ENCODE results near the gene ATF3.

Gene ATF3

GRCh38 chr1:212582808-212583615 lies 25.5 kb upstream of the ATF3 start:
- H3K79me2 ChIP-seq (ENCODE audit: control insufficient read depth, low read length), result no peaks in the 10 kb centered on the region
- H4K20me1 ChIP-seq (ENCODE audit: control insufficient read depth, insufficient read depth, low read depth, low read length), result no peaks in the 10 kb centered on the region
- no peaks in the 10 kb centered on the region for H3F3A ChIP-seq (ENCODE audit: control insufficient read depth, insufficient read depth)
- no peak overlapping the region for H3K4me2 ChIP-seq (ENCODE audit: low read length)
- H3K4me1 ChIP-seq (ENCODE audit: control insufficient read depth, low read length), result no peaks in the 10 kb centered on the region
- no peak overlapping the region for H3K4me3 ChIP-seq (ENCODE audit: low read length)
- H3K36me3 ChIP-seq (ENCODE audit: control insufficient read depth, low read length), result no peaks in the 10 kb centered on the region
- H3K27ac ChIP-seq (ENCODE audit: low read depth, low read length), result no peak overlapping the region
- H3K27me3 ChIP-seq (ENCODE audit: control insufficient read depth, low read length), result peaks cover 53% of the 10 kb centered on the region
- no peaks in the 10 kb centered on the region for H3K9me2 ChIP-seq (replicated peaks; ENCODE audit: control insufficient read depth, low read length)
- TF ChIP-seq CTCF (IDR thresholded peaks at IDR 0.05; ENCODE audit: low read depth, low read length, poor library complexity, severe bottlenecking), result no peak
- TF ChIP-seq EZH2phosphoT487 (IDR thresholded peaks at IDR 0.05; ENCODE audit: borderline replicate concordance, low read length), result no peak
- no peaks in the 10 kb centered on the region for H3K9me3 ChIP-seq (ENCODE audit: control insufficient read depth, insufficient read depth, low read length)

- Histone ChIP-seq H3K27me3 (ENCODE audit: control insufficient read depth, low read length) (peaks cover 54% of the 10 kb centered on the region), H4K20me1 (ENCODE audit: control insufficient read depth, insufficient read depth, low read depth, low read length) (no peaks in the 10 kb centered on the region), H3K9me2 (replicated peaks; ENCODE audit: control insufficient read depth, low read length) (no peaks in the 10 kb centered on the region), H3K27ac (ENCODE audit: low read depth, low read length) (no peak overlapping the region), H3K79me2 (ENCODE audit: control insufficient read depth, low read length) (no peaks in the 10 kb centered on the region), H3F3A (ENCODE audit: control insufficient read depth, insufficient read depth) (no peaks in the 10 kb centered on the region), H3K4me2 (ENCODE audit: low read length) (no peak overlapping the region), H3K4me3 (ENCODE audit: low read length) (no peak overlapping the region), H3K4me1 (ENCODE audit: control insufficient read depth, low read length) (no peaks in the 10 kb centered on the region), H3K9me3 (ENCODE audit: control insufficient read depth, insufficient read depth, low read length) (no peaks in the 10 kb centered on the region), H3K36me3 (ENCODE audit: control insufficient read depth, low read length) (no peaks in the 10 kb centered on the region)
- TF ChIP-seq CTCF (IDR thresholded peaks at IDR 0.05; ENCODE audit: low read depth, low read length, poor library complexity, severe bottlenecking) (no peak), EZH2phosphoT487 (IDR thresholded peaks at IDR 0.05; ENCODE audit: borderline replicate concordance, low read length) (no peak)
Measured at GRCh38 chr1:212583643-212584042, 24.9 kb upstream of the ATF3 start.

GRCh38 chr1:212584092-212584886 lies 24.3 kb upstream of the ATF3 start:
- Histone ChIP-seq H3K4me2 (ENCODE audit: low read length) (no peak overlapping the region), H3K4me1 (ENCODE audit: control insufficient read depth, low read length) (no peaks in the 10 kb centered on the region), H4K20me1 (ENCODE audit: control insufficient read depth, insufficient read depth, low read depth, low read length) (no peaks in the 10 kb centered on the region), H3K27ac (ENCODE audit: low read depth, low read length) (no peak overlapping the region), H3K79me2 (ENCODE audit: control insufficient read depth, low read length) (no peaks in the 10 kb centered on the region), H3K36me3 (ENCODE audit: control insufficient read depth, low read length) (no peaks in the 10 kb centered on the region), H3F3A (ENCODE audit: control insufficient read depth, insufficient read depth) (no peaks in the 10 kb centered on the region), H3K9me2 (replicated peaks; ENCODE audit: control insufficient read depth, low read length) (no peaks in the 10 kb centered on the region), H3K4me3 (ENCODE audit: low read length) (no peak overlapping the region), H3K27me3 (ENCODE audit: control insufficient read depth, low read length) (peaks cover 57% of the 10 kb centered on the region), H3K9me3 (ENCODE audit: control insufficient read depth, insufficient read depth, low read length) (no peaks in the 10 kb centered on the region)
- no peak for TF ChIP-seq EZH2phosphoT487 (IDR thresholded peaks at IDR 0.05; ENCODE audit: borderline replicate concordance, low read length)
- no peak for TF ChIP-seq CTCF (IDR thresholded peaks at IDR 0.05; ENCODE audit: low read depth, low read length, poor library complexity, severe bottlenecking)
